Measurements from ENCODE around the gene FOXP1.
"Not testable (repeated sequence)": the region's sequence is repeated elsewhere in the genome, so short reads cannot be mapped to it uniquely, and the experiment has no call there.

The FOXP1 gene

DNA sequence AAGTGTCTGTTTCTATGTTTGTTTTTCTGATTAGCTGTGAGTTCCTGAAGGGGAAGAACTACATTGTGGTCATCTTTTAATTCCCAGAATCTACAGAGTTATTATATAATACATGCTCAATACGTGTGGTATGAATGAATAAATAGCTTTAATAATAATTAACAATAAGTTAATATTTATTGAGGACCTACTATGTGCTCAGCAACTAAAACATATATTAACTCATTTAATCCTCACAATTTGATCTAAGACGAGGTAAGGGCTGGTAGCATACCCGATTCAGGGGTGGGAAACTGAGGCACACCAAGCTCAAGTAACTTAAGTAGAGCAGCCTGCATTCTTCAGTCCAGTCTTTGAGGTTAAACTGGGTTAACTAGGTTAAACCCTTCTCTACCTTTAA lies 553.8 kb downstream of the FOXP1 start:
- DNase-seq (ENCODE audit: low read depth): no peak

- DNase-seq (ENCODE audit: low read depth): no peak
Measured at GRCh38 chr3:71028802-71029201, 554.7 kb downstream of the FOXP1 start.

GRCh38 chr3:71028184-71028583 lies 555.3 kb downstream of the FOXP1 start:
- DNase-seq (ENCODE audit: low read depth): no peak

GRCh38 chr3:71026634-71027578 lies 556.6 kb downstream of the FOXP1 start:
- no peak for DNase-seq (ENCODE audit: low read depth)

DNA sequence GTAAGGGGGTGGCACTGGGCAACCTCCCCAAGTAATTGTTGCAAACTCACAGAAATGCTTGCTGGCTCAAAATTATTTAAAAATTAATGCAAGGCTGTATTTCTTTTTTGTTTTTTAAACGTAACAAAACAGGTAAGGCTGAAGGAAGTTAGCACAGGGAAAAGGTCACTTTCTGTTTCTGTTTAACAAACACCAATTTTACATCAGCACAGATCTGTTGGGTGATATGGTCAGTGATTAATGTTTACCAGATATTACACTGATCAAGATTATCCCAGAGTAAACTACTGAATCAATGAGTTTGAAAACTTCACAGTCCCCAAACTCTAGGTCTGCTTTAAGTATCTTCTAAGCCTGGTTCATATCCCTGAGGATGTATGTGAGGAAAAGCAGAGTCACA lies 558.0 kb downstream of the FOXP1 start:
- DNase-seq (ENCODE audit: low read depth): no peak

DNA sequence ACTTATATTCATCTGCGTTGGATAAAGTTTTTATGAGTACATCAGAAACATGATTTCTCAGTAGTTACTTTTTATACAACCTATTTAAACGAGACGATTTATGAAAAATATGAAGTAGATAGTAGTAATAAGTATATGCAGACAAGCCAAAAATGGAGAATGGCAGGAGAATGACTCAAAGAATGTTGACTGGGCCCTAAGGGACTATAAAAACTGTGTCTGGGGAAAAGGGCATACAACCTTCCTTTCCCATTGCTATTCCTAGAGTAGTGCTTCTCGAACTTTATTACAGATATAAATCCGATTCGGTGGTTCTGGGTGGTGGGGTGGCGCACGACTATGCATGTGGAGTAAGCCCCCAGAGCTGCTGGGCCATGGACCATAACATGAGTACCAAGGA lies 558.5 kb downstream of the FOXP1 start:
- no peak for DNase-seq (ENCODE audit: low read depth)

DNA sequence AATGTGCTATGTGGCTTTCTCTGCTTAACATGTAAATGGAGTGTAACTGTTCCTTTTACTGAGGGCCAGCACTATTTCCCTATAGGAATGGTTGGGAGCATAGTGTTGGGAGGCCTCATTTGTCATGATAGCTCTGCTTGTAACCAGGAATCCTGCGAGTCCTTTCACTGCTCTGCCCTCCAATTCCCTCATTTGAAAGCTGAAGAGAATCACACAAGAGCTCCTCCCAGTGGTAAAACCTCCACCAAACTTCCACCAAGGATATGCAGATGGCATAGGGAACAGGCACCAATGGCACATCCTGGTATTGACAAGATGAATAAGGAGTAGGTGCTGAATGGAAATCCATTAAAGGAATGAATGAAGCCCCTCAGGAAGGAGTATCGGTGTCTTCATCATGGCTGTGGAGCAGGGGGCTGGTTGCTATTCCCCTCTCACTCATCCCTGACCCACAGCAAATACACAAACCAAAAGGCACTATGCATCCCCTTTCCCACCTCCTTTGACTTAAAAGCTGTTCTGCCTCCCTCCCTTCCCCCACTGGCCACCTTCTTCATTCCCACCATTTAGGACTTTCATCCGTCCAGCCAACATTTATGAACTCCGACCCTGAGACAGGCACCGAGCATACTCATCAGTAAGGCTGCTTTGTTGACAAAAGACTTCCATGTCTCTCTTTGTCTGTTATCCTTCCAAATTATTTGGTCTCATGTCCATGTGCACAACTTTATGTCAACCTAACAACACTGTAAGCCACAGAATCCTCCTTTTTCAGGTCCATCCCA lies 560.8 kb downstream of the FOXP1 start:
- DNase-seq (ENCODE audit: low read depth): no peak

- no peak for DNase-seq (ENCODE audit: low read depth)
Measured at GRCh38 chr3:71018799-71019198, 564.7 kb downstream of the FOXP1 start.

- no peak for DNase-seq (ENCODE audit: low read depth)
Measured at GRCh38 chr3:71016178-71016845, 567.2 kb downstream of the FOXP1 start.

DNA sequence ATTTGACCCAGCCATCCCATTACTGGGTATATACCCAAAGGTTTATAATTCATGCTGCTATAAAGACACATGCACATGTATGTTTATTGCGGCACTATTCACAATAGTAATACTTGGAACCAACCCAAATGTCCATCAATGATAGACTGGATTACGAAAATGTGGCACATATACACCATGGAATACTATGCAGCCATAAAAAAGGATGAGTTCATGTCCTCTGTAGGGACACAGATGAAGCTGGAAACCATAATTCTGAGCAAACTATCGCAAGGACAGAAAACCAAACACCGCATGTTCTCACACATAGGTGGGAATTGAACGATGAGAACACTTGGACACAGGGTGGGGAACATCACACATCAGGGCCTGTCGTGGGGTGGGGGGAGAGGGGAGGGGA lies 568.9 kb downstream of the FOXP1 start:
- not testable (repeated sequence) for DNase-seq (ENCODE audit: low read depth)

- no peak for DNase-seq (ENCODE audit: low read depth)
Measured at GRCh38 chr3:71012971-71013370, 570.6 kb downstream of the FOXP1 start.

DNA sequence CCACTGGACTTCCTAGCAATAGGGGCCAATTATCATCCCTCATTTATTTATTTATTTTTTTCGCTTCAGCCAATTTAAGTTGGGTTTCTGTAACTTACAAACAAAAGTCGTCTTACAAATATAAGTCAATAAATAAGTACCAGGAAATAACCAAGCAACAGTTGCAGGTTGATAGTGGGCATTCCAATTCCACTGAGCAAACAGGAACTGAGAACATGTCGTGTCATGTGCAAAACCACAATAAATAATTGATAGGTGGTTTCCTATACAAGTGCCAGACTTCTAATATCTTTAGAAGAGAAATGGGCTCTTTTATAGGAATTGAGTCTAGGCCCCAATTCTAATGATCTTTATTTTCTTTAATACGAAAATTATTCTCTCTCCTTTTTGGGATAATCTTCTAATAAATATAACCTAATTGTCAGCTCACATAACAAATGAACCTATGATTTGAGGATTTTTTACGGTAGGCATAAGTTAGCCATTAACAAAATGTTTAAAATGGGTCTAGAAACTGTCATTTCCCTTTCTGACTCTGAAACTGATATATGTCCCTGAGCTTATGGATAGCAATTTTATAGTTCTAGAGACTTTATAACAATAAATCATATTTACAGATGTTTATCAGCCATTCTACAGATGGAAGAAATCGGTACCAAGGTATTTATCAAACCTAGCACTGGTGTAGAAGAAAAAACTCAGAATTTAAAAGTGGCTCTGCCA lies 571.8 kb downstream of the FOXP1 start:
- no peak for DNase-seq (ENCODE audit: low read depth)

DNA sequence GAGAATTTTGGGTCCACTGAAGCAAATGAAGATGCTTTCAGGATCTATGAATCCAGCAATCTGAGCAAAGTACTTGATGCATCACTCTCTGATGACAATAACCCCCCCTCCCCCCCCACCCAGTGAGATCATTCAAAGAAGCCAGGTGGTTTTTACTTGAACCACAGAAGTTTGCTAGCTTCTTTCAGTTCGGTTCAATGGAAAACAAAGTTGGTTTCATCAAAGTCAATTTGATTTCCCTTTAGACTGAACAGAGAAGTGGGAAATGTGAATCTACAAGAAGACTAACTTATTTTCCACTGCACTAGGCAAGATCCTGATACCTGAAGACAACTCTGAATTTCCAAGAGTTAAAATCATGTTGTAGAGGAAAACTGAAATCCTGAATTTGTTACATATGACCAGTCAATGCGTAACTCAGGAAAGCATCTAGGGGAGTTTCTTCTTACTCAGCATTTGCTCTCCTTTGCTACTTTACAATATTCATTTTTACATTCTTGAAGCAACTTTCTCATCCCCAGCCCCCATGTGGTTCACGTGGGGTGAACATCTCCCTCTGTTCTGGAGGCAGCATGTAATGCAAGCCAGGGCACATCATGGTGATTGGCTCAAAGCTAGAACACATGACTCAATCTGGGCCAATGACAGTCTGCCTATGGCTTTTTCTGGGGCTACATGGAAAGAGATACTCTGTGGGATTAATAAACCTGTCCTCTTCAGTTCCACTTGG lies 572.6 kb downstream of the FOXP1 start:
- peak; percentile 29 for DNase-seq (ENCODE audit: low read depth)

DNA sequence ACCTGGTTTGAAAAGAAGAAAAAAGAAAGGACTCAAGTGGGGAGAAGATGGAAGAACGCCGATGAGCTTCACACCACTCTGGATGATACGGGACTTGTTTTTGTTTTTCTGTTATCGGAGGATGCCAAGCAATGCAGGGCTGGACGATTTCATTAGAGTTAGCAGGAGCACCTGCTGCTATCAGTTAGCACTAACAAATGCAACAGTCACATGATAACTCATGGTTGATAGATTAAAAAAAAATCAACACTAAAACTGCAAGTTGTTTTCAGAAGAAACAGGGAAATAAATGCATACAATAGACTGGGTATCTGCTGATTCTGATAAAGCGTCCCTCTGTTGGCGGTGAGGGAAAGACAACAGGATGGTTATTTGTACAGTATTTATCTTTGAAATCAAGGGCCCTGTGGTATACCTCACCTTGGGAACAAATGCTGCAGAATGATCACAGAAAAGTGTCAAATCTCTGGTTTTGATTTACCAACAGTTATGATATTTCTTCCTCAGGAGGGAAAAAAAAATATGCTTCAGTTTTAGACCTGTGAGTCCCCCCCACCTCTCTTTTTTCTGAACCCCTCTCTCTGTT lies 575.1 kb downstream of the FOXP1 start:
- DNase-seq (ENCODE audit: low read depth): no peak

- DNase-seq (ENCODE audit: low read depth): no peak
Measured at GRCh38 chr3:71006810-71007785, 576.4 kb downstream of the FOXP1 start.

GRCh38 chr3:71005702-71006321 lies 577.7 kb downstream of the FOXP1 start:
- DNase-seq (ENCODE audit: low read depth): no peak

DNA sequence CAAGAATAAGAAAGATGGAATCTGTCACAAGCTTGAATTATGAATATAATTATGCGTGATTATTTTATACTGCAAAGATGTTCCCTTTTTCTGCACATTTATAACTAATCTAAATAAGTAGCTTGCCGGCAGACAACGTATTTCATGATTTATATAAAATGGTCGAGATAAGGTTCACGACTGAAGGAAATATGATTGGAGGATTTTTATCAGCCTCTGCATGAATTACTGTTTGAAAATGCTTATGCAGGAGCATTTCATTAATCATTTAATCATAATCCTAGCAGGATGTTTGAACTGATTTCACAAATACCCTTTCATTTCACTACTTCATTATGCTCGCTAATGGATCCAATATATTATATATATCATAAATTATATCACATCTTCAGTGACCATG lies 580.0 kb downstream of the FOXP1 start:
- DNase-seq (ENCODE audit: low read depth): no peak

DNA sequence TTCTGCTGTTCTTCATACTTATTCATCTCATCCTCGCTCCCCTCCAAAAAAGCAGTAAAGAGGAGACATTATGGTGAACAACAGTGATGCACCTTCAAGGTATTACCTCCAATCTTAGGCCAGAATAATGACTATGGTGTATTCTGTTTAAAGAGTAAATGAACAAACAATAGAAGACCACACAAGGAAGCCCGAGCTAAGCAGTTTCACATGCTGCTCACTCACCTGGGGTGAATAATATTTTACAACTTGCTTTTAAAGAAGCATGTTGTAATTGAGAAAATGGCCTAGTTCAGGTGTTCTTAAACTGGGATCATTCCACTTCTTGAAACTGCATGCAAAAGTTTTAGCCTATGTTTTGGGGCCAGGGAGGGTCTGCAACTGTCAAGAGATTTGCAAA lies 581.2 kb downstream of the FOXP1 start:
- DNase-seq (ENCODE audit: low read depth): no peak

GRCh38 chr3:71001303-71001830 lies 582.2 kb downstream of the FOXP1 start:
- no peak for DNase-seq (ENCODE audit: low read depth)

All from stimulated activated CD8-positive, alpha-beta memory T cell treated with anti-CD3 and anti-CD28 coated beads, Interleukin-12 subunit alpha, Interleukin-12 subunit beta, amount 100 ng/mL, for 4 hours (primary cell).